Amniotic epithelial cell (primary cell): ENCODE measurements around the gene BPGM.
"Not testable (repeated sequence)": the region's sequence is repeated elsewhere in the genome, so short reads cannot be mapped to it uniquely, and the experiment has no call there.

Source experiments
- DNase-seq: peaks from one replicate; pipeline ENCODE4 v3.0.0-alpha.2; 2010; ENCODE audit warnings: low read depth

BPGM gene

DNA sequence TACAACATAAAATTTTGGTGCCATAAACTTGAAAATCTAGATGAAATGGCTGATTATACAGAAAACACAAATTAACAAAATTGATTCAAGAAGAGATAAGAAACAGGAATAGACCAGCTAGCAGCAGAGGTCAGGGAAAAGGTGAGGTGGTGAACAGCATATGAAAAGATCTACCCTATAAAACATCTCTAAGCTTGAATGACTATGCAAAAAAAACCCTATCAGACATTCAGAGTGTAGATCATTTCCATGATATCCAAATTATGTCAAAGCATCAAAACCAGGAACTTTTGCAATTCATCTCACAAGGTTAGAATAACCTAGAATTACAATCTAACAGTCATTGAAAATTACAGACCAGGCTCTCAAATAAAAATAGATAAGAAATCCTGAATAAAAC, 14.6 kb upstream of the BPGM start:
- no peak for DNase-seq

DNA sequence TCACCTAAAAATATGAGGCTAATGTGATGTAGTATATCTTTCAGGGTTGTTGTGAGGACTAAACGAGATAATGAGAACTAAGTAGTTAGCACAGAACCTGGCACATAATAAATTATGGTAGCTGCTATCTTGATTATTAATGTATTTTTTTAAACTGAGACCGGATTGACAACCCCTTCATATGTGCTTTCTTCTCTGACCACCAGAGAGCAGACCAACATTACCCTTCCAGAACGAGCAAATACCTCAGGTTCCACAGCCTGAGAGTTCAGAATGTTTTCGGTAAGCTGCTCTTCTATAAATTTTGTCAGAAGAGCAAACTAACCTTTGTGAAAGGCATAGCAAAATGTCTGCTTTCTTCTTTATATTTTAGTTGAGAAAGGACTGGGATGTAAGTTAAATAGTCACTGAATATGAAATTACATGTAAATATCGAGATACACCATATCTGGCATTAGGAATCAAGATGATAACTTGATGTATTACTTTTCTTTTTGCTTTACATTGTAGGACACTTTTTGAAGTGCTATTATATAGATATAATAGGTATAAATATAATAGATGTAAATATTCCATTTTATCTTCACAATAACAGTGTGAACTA, 13.6 kb upstream of the BPGM start:
- peak; percentile 65 for DNase-seq

DNA sequence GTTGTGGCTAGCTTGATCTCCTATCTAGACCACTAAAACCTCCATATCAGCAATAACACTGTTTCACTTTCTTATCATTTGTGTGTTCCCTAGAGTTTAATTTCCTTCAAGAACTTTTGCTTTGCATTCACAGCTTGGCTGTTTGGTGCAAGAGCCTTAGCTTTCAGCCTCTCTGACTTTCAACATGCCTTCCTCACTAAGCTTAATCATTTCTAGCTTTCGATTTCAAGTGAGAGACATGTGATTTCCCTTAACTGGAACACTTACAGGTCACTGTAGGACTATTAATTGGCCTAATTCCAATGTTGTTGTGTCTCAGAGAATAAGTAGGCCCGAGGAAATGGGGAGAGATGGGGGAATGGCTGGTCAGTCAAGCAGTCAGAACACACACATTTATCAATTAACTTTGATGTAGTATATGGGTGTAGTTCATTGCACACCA, 10.6 kb upstream of the BPGM start:
- peak; percentile 82 for DNase-seq

DNA sequence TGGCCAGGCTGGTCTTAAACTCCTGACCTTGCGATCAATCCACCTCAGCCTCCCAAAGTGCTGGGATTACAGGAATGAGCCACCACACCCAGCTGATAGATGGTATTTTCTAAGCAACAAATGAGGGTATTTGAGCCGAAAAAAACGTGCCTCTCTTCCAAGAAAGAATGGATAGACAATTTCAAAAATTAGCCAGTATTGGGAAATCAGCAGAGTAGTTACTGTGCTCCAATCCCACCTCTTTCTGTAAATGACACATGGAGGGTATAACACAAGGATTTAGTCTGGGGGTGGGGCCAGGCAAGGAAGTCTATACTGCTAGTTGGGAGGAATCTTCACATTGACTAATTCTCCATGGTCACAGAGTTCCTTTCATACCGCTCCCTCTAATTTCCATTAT, 9.2 kb upstream of the BPGM start:
- no peak for DNase-seq

DNA sequence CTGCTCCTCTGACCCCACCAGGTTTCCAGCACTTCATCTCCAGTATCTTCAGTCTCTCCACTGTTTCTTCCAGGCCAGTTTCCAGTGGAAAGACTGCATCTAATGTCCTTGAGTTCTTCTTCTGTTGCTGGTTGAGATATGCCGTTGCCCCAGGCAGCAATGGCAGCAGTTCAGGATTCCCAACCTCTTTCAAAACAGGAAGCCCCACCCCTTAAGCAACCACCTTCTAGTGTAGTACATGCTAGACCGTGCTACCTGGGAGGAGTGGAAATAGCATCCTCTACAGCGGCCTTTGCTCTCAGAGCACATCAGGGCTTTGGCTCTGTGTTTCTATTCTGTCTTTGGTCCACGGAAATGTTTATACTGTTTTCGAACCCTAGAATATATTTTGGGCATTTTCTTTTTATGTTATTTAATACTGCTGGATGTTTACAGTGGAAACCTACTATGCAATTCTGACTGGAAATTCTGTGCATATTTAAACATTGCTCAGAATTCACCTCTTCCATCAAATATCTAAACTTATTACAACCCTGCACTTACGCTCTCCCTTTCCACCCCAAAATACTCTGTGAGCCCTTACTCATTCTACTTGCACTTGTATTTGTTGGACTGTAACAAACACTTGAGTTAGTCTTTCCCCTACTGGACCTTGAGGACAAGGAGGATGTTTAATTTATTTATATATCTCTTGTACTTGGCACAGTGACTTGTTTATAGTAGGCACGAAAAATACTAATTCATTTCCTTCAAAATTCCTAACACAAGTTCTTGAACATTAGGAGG, 8.5 kb upstream of the BPGM start:
- DNase-seq, result no peak

DNA sequence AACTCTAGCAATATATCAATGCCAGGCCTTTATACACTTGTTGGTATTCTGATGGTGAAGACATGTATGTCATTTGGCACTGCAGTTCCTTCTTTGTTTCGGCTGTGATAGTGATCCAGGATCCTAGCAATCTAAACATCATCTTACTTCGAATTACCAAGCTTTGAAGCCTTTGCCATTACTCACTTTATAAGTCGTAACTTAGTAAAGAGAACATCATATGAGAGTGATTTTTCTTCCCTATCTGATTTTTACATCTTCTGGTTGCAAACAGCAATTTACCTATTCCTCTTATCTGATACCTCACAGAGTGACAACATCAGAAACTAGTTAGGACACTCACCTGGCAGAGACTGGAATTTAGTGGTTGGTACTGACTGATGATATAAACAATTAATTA, 7.6 kb upstream of the BPGM start:
- DNase-seq, result no peak

DNA sequence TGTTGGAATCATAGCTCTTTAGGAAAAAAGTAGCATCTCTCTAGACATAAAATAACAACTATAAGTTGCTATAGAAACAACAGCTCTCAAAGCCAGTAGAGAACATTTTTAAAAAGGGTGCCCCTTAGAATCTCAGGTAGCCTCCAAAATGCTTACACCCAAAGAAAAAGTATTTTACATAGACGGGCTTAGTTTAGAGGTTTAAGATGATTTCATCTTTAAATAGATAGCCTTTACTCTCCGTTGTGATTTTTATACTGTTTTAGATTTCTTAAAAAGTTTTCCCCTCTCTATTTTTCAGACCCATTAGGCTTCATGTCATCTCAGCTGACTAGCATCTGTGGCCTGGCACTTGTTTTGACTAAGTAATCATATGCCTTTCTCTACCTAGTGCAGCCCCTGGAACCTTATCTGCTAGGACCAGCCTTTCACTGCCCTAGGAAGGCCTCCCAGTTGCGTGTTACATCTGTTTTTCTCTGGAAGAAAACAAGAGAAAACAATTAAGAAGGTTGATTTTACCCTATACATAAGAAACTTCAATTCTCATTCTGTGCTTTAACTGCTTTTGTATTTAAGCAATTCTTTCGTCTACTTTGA, 6.9 kb upstream of the BPGM start:
- DNase-seq, result no peak

DNA sequence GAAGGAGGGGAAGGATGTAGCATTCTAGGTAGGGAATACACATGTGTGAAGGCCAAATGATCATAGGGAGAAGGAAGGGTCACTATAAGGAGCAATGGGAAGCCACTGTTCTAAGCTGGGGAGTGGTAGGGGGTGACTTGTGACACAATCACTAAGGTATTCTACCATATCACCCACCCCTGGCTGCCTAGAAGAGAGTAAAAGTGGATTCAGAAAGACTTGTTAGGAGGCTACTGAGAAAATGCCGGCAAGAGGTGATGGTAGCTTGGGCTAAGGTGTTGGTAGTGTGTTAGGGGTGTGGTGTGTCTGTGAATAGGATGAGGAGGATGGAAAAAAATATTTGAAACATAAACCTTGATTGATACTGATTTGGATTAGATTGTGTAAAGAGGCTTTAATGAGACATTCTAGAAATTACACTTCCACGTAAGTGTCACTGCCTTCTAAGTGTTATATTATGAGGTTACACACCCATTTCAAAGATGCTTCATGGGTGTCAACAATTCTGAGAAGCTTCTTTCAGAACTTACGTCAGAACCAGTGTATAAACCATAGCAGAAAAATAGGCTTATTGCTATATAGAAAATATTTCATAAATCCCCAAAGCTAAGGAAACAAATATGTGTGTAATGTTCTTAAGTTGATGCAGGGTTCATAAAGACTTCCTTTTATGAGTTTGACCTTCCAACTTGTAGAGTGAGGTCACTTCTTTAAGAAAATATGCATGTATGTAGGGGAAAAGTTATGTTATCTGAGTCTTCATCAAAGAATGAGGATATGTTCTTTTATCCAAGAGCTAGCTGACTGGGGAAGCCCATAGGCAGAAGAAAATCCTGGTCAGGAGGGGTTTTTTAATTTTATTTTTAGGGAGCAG, 5.6 kb upstream of the BPGM start:
- peak; percentile 53 for DNase-seq

DNA sequence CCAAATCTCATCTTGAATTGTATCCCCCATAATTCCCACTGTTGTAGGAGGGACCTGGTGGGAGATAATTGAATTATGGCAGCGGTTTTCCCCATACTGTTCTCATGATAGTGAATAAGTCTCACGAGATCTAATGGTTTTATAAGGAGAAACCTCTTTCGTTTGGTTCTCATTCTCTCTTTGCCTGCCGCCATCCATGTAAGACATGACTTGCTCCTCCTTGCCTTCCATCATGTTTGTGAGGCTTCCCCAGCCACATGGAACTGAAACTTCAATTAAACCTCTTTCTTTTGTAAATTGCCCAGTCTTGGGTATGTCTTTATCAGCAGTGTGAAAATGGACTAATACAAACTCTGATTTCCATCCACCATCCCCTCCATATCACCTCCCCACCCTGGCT, 4.7 kb upstream of the BPGM start:
- not testable (repeated sequence) for DNase-seq

DNA sequence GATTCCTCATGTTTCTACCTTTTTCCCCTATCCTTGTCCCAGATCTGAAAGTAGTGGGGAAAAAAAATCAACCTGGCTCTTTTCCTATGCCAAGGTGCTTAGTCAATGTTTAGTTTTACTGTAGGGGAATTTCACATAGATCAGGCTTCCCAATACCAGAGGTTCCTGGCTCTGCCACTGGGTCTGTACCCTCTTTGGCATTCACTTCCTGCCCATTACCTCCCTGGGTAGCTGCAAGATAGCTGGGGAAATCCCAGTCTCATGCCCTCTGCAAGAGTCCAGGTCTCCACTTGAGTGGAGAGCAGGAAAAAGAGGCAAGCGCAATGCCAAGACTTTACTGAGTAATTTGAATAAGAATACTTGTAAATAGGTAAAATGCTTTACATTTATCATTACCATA, 3.5 kb upstream of the BPGM start:
- DNase-seq, result no peak

DNA sequence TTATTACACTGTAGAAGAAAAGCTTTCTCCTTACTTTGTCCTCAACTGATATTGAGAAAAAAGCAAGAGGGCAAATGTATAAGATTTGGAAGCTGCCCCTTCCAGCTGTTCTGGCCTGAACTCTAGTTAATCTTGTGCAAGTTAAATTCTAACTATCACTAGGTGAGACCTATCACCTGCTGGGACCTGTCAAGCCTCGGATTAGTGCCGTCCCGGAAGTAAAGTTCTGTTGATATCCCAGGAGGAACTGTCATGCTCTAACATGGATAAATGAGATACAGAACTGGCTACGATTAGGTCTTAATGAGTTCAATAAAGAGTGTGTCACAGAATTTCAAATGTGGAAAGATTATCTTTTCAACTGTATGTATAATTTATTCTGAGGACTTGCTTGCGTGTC, 1.2 kb upstream of the BPGM start:
- DNase-seq, result no peak

DNA sequence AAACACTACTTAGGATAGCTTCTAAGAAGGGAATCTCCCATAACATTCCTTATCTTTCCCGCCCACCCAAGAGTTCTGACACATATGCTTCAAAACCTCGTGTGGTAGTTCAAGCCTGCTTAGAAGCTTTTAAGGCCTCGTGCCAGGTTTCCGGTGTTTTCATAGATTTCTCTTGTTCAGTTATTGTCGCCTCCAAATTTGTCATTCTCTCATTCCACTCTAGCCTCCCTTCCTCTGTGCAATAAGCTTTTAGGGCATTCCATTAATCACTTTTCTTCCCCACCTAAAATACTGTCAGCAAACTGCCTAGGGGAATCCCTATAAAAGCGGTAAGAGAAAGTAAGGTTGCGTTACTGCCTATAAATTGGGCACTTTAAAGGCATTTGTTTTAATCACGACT, 718 bp upstream of the BPGM start:
- peak; percentile 74 for DNase-seq

DNA sequence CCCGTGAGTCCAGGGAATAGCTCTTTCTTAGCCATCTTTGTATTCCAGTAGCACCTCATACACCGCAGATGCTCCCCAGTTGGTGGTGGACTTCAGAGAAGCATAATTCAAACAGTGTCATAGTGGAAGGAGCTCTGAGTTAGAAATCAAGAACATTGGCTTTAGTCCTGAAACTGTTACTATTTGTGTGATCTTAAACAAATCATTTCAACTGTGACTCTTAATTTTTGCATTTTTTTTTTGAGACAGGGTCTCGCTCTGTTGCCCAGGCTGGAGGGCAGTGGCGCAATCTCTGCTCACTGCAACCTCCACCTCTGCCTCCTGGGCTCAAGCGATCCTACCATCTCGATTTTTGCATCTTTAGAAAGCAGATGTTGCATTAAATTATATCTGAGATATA, 1.8 kb downstream of the BPGM start:
- DNase-seq, result no peak

DNA sequence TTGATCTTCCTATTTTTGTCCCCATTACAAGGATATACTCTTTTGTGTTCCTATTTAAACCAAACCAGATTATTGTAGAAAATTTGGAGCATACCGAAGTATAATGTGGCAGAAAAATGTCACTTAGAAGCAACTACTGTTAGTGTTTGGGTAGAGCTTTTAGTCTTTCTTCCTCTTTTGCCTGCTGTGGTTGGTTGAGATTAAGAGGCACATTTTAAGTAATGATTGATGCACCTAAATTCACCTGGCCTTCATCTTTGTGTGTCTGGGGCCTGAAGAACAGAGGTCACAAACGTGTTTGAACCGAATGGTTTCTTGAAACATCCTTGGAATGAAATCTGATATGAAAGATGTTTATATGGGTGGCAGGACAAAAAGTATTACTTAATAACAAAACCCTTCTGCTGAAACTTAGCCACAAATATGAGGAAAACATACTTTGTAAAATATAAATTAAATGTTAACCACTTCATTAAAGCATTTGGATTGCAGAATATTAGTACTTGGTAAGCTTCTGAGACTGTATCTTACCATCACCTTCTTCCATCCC, 2.6 kb downstream of the BPGM start:
- peak; percentile 80 for DNase-seq

DNA sequence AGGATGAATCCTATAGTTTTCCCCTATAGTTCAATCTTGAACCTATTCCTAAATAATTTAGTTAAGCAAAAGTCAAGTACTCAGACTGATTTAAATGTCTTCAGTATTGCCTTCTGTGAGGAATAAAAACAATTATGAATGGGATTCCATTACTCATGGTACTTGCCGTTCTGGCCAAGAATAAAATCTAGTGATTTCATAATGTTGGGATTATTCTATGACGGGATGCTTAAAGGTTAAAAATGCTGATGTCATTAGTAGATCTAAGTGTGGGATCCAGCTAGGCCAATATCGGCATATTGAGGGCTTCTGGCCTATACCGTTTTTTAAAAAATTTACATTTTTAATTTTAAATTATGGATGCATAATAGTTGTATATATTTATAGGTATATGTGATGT, 5.3 kb downstream of the BPGM start:
- peak; percentile 66 for DNase-seq

DNA sequence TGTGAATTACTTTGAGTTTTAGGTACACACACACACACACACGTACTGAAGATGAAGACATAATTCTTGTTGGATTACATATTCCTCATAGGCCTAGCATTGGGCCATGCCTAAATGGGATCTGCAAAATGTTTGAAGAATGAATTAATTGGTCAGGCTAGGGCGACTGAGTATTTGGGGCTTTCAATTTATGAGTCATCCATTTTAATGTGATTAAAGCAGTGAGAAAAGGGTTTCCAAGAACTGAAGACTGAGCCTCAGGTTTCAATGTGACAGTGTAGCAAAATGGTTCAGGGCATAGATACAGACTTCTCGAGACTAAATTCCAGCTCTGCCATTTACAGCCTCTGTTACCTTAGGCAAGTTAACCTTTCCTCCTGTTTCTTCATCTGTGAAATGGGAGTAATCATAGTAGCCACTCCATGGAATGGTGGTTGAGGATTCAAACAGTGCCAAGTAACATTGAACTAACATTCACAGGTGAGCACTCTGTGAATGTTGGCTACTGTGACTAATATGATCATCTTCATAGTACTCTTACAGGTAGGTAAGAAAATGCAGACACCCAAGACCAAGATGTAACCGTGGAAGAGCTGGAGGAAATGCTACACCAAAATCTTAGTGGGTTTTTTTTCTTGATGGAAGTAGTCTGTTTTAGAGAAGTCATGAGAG, 7.6 kb downstream of the BPGM start:
- no peak for DNase-seq

DNA sequence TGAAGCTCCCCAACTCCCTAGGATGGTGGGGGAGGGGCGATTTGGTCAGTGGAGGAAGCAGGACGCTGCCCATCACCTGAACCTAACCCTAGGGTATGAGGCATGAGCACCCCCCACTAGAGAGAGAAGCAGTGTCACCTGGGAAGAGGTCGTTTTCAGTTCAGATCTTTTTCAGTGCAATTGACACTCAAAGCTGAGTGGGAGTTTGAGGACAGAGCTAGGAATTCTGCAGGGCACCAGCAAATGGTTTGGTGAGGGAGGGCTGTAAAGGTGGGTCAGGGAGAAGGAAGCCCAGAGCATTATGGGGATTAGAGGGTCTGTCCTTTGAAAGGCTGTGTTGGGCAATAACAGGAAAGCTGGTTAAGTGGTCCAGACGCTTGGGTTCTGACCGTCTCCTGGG, 10.9 kb downstream of the BPGM start:
- DNase-seq, result no peak

DNA sequence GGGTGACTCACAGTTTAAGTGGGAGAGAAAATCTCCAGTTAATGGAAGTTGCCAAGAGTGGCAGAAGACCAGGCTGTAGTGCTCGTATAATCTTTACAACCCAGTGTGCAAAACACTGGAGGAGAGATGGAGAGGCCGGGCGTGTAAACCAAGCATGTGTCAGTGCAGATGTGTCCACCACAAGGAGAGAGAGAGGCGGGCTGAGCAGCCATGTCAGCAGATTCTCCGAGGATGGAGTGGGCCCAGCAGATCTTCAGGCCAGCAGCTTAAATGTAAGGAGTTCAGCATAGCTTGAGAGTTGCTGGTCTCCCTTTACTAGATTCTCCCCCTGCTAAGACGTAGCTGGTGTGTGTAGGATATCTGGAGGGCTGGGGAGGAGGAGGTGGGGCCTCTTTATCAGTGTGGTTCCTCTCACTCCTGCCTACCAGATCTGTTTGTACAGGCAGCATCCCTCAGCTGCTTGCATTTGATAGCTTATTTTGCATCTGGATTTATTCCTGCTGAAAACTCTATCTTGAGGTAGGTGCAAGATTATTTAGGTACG, 13.7 kb downstream of the BPGM start:
- peak; percentile 44 for DNase-seq

DNA sequence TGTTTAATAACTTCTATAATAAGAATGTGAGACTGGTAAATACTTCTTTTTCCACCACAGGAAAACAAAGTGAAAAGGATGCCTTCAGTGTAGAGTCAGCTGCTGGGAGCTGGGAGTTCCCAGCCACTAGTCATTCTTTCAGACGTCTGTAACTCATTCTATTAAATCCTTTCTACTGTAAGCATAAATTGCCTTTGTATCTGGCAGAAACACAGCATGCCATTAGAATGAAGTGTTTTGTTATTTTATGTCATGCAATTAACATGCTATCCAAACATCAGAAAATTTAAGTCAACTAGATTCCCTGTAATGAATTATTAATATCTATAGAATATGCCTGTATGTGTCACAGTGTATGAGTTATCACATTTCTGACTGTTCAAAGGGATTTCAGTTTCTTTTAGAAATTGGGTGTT, 14.3 kb downstream of the BPGM start:
- DNase-seq, result peak; percentile 84

DNA sequence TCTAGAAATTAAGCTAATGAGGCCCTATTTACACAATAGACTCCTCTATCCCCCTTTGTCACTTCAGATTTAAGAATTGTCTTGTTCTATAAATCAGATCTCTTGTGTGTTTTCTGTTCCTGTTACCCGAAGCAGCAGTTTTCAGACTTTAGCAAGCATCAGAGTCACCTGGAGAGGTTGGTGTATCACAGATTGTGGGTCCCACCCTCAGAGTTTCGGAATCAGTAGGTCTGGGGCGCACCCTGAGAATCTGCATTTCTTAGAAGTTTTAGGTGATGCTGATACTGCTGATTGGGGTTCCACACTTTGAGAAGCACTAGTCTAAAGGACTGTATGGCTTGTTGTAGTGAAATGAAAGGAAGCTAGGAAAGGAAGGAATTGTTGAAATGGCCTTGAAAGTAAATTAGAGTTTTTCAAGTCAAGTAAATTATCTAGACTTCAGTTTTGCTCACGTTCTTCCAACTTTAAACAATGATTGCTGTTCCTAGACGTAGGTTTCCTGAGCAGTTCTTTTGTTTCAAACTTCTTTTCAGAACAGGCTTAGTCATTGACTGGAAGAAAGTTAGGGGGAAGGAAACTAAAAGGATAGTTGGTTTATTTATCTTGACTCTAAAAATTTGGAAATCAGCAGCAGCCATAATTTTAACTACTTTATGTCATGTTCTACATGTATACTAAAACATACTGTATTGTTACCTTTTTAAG, 15.7 kb downstream of the BPGM start:
- DNase-seq, result no peak

DNA sequence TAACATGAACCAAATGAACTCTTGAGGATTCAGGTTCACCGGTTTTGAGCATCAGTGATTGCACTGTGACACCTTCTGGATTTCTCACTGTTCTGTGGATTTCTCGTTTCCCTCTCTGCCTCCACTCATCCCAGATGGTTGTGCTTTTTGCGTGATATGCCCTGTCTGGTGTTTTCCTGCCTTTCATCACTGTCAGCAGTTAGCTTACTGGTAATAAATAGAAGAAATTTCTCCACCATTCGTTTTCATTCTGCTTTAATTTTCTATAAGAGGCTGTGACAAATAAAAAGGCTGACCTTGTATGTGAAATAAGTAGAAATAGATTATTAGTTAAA, 16.2 kb downstream of the BPGM start:
- DNase-seq, result peak; percentile 26
